ENCODE results near the gene PROSER3.

DNA sequence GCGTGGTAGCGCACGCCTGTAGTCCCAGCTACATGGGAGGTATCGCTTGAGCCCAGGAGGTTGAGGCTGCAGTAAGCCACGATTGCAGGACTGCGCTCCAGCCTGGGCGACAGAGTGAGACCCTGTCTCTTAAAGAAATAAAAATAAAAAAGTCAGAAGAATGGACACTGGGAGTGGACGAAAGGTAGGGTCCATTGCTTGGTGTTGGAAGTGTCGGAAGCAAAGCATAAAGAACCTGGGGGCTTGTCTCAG, 17.0 kb downstream of the PROSER3 start:
- TF ChIP-seq, protein P1, sequence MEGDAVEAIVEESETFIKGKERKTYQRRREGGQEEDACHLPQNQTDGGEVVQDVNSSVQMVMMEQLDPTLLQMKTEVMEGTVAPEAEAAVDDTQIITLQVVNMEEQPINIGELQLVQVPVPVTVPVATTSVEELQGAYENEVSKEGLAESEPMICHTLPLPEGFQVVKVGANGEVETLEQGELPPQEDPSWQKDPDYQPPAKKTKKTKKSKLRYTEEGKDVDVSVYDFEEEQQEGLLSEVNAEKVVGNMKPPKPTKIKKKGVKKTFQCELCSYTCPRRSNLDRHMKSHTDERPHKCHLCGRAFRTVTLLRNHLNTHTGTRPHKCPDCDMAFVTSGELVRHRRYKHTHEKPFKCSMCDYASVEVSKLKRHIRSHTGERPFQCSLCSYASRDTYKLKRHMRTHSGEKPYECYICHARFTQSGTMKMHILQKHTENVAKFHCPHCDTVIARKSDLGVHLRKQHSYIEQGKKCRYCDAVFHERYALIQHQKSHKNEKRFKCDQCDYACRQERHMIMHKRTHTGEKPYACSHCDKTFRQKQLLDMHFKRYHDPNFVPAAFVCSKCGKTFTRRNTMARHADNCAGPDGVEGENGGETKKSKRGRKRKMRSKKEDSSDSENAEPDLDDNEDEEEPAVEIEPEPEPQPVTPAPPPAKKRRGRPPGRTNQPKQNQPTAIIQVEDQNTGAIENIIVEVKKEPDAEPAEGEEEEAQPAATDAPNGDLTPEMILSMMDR (IDR thresholded peaks at IDR 0.05; ENCODE audit: low read depth, low read length, poor library complexity, severe bottlenecking): no peak
- TF ChIP-seq EZH2phosphoT487 (IDR thresholded peaks at IDR 0.05; ENCODE audit: borderline replicate concordance, low read length): no peak
